ENCODE results near the gene PLK1. TPM values are rescaled to one million over a fixed set of nuclear protein-coding genes. Genes with fewer than 3 reads are reported as not detected.
A peak's percentile ranks its signal among the peaks of the same experiment; 100 is the strongest.

The PLK1 gene
- total and polyA plus RNA-seq, 2 of the 4 experiments (the other 2 are of a cell fraction), result 19.4 to 59.0 TPM

DNA sequence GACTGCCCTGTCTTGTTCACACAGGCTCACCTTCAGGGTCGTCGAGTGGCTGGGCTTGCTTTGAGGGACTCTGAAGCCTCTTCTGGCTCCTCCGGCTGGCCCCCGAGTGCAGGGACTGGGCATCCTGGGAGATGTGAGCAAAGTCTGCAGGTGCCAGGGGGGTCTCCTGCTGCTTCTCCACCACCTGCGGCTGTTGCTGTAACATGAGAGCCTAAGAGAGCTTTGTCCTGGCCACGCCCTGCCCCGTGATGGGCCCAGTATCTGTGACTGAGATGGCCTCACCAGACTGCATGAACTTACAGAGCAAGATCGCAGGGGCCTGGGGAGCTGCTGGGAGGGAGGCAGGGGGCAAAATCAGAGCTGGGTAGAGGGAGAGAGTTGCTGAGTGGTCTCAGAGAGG is 21.8 kb downstream of the PLK1 start:
- no peak overlapping the region for H2BK120ac ChIP-seq (ENCODE audit: low read depth, low read length)
- no peak overlapping the region for H3K56ac ChIP-seq (ENCODE audit: extremely low read depth, insufficient read depth, low read length)
- H2BK15ac ChIP-seq (ENCODE audit: low read depth, low read length), result no peak overlapping the region
- no peak overlapping the region for H3K4ac ChIP-seq (ENCODE audit: low read depth, low read length)
- H3K4me1 ChIP-seq (ENCODE audit: control insufficient read depth, insufficient read depth, low read length), result peaks cover 2% of the 10 kb centered on the region; the same call in 1 of the 2 replicates
- no peak overlapping the region for H3K14ac ChIP-seq (replicated peaks; ENCODE audit: low read depth, low read length)
- TF ChIP-seq CTCF (conservative IDR thresholded peaks at IDR 0.05; ENCODE audit: low read depth, low read length), result no peak
- no peak for TF ChIP-seq USF2 (IDR thresholded peaks at IDR 0.05; ENCODE audit: low read depth, low read length)
- no peak for TF ChIP-seq RAD21 (IDR thresholded peaks at IDR 0.05; ENCODE audit: low read length)
- no peak for TF ChIP-seq MAZ (IDR thresholded peaks at IDR 0.05; ENCODE audit: borderline replicate concordance, low read depth, low read length)
- TF ChIP-seq NFE2L2 (IDR thresholded peaks at IDR 0.05; ENCODE audit: low read depth, low read length), result no peak
- TF ChIP-seq RFX5 (IDR thresholded peaks at IDR 0.05; ENCODE audit: low read depth, low read length), result no peak
- TF ChIP-seq POLR2A (IDR thresholded peaks at IDR 0.05; ENCODE audit: low read depth, low read length), result no peak
- no peak for TF ChIP-seq CHD1 (IDR thresholded peaks at IDR 0.05; ENCODE audit: low read depth, low read length)
- no peak for TF ChIP-seq SMC3 (IDR thresholded peaks at IDR 0.05; ENCODE audit: low read depth, low read length)
- no peak for TF ChIP-seq MAFK (IDR thresholded peaks at IDR 0.05; ENCODE audit: low read depth, low read length)
- no peak for TF ChIP-seq BHLHE40 (IDR thresholded peaks at IDR 0.05; ENCODE audit: low read depth, low read length)
- TF ChIP-seq CEBPB (IDR thresholded peaks at IDR 0.05; ENCODE audit: low read depth, low read length), result no peak
- TF ChIP-seq, protein P1, sequence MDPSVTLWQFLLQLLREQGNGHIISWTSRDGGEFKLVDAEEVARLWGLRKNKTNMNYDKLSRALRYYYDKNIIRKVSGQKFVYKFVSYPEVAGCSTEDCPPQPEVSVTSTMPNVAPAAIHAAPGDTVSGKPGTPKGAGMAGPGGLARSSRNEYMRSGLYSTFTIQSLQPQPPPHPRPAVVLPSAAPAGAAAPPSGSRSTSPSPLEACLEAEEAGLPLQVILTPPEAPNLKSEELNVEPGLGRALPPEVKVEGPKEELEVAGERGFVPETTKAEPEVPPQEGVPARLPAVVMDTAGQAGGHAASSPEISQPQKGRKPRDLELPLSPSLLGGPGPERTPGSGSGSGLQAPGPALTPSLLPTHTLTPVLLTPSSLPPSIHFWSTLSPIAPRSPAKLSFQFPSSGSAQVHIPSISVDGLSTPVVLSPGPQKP (IDR thresholded peaks at IDR 0.05; ENCODE audit: borderline replicate concordance, low read depth, low read length), result no peak
- TF ChIP-seq RCOR1 (IDR thresholded peaks at IDR 0.05; ENCODE audit: insufficient replicate concordance, low read length), result no peak
- no peak for TF ChIP-seq MXI1 (IDR thresholded peaks at IDR 0.05; ENCODE audit: borderline replicate concordance, low read depth, low read length)
- TF ChIP-seq FOS (IDR thresholded peaks at IDR 0.05; ENCODE audit: low read depth, low read length), result no peak
- H3K27ac ChIP-seq (ENCODE audit: insufficient read depth, low read length), result no peak overlapping the region
- dilution Hi-C loops (cut with HindIII; ENCODE audit: low sequenced_read_pairs, unreplicated experiment), result no loop called here
- H3K4me2 ChIP-seq (ENCODE audit: low read depth, low read length), result no peak overlapping the region
- no peak overlapping the region for H3K18ac ChIP-seq (ENCODE audit: low read depth, low read length)
- H3K4me3 ChIP-seq (ENCODE audit: insufficient read depth, low read depth, low read length), result no peak overlapping the region
- no peak overlapping the region for H4K91ac ChIP-seq (ENCODE audit: insufficient read depth, low read depth, low read length)
- no peaks in the 10 kb centered on the region; the same call in 1 of the 2 replicates for H3K9me1 ChIP-seq (ENCODE audit: insufficient read depth, low read length)
- in situ Hi-C loops (cut with MboI; ENCODE audit: low sequenced_read_pairs), result no loop called here
- H2AK9ac ChIP-seq (replicated peaks; ENCODE audit: low read depth, low read length, poor library complexity), result no peak overlapping the region
- H3K36me3 ChIP-seq (ENCODE audit: control insufficient read depth, insufficient read depth, low read length), result no peaks in the 10 kb centered on the region
- no TSS peak for BruUV-seq (replicated peaks)
- no peak for ATAC-seq (ENCODE audit: low read depth)
- 8% methylated on average over 2 of the region's 8 CpGs; no CpG with 5 or more reads in 1 of the 2 experiments for WGBS, 2 experiments (ENCODE audit: extremely low coverage in 2 of 2, insufficient read length in 1 of 2)
- ChIA-PET POLR2A (ENCODE audit: unreplicated experiment) (no interaction called here), CTCF (interaction anchor here (0.8 to 1.3 kb wide), 2 partner anchors 9 to 27 kb away, joined by 3 to 4 read pairs; no protein-coding TSS in a partner anchor)
- H4K20me1 ChIP-seq (ENCODE audit: insufficient read depth, low read length), result no peaks in the 10 kb centered on the region
- H3K27me3 ChIP-seq (ENCODE audit: control insufficient read depth, insufficient read depth, low read length), result no peaks in the 10 kb centered on the region; the same call in 1 of the 2 replicates
- H2BK20ac ChIP-seq (ENCODE audit: low read depth, low read length), result no peak overlapping the region
- no peak for DNase-seq
- H3K9me3 ChIP-seq (ENCODE audit: control insufficient read depth, insufficient read depth, low read length), result 0 out of 2 replicates have a peak, but pooled peaks cover 2% of the 10 kb centered on the region
- H4K8ac ChIP-seq (ENCODE audit: low read depth in 2 of 2, low read length in 2 of 2), result no peak overlapping the region
- peak overlapping the region; percentile 33 for H2AFZ ChIP-seq (replicated peaks; ENCODE audit: low read length, poor library complexity)
- intact Hi-C loops (cut with micrococcal nuclease), result no loop called here
- H4K5ac ChIP-seq (ENCODE audit: low read depth, low read length), result no peak overlapping the region
- no peak overlapping the region for H3K23ac ChIP-seq (ENCODE audit: low read depth, low read length)
- no peaks in the 10 kb centered on the region for H3K79me1 ChIP-seq (ENCODE audit: low read depth in 1 of 2, low read length in 2 of 2)
- H2AK5ac ChIP-seq (ENCODE audit: low read depth, low read length), result no peak overlapping the region
- no peak overlapping the region for H3K9ac ChIP-seq (ENCODE audit: low read depth, low read length)
- no peak overlapping the region for H2BK5ac ChIP-seq (ENCODE audit: low read depth, low read length, poor library complexity, severe bottlenecking)

Data from IMR-90 (cell line).